ENCODE data around the gene TBL3. TPM values are rescaled to one million over a fixed set of nuclear protein-coding genes. Genes with fewer than 3 reads are reported as not detected.
A peak's percentile ranks its signal among the peaks of the same experiment; 100 is the strongest.
"Not testable (repeated sequence)": the region's sequence is repeated elsewhere in the genome, so short reads cannot be mapped to it uniquely, and the experiment has no call there.

Gene TBL3
- total RNA-seq, 4 donors from 2014 or later: 49.2 to 73.5 (median 57.2) TPM

GRCh38 chr16:1959269-1960039, 12.4 kb upstream of the TBL3 start, which contains the start of gene NDUFB10:
Gene NDUFB10, plus strand, starts transcription at chr16:1959538. Its CDS starts 87 bp downstream, at chr16:1959625.
- Histone ChIP-seq H3K4me1 (peaks cover 41% of the 10 kb centered on the region), H3K4me3 (peak within 1 kb of the TSS; percentile 70), H3K36me3 (peaks cover 23% of the 10 kb centered on the region), H3K9me3 (no peaks in the 10 kb centered on the region), H3K27me3 (no peaks in the 10 kb centered on the region), H3K27ac (peak within 1 kb of the TSS; percentile 79)
- WGBS: under 1% methylated on average over 45 of the region's 79 CpGs
- TF ChIP-seq POLR2A (IDR thresholded peaks at IDR 0.05) (peak in 1 of 2 donors; percentile 58), EP300 (IDR thresholded peaks at IDR 0.05) (no peak), POLR2AphosphoS5 (IDR thresholded peaks at IDR 0.05) (peak in 1 of 3 donors; percentile 48), CTCF (IDR thresholded peaks at IDR 0.05) (peak in 1 of 2 donors; percentile 65)
- peak; percentile 92 to 95 for DNase-seq (ENCODE audit: low spot score in 2 of 2)

- 43% methylated on average over 17 of the region's 20 CpGs for WGBS
- Histone ChIP-seq H3K27me3 (no peaks in the 10 kb centered on the region), H3K4me1 (peaks cover 50% of the 10 kb centered on the region), H3K27ac (no peak overlapping the region), H3K36me3 (peaks cover 23% of the 10 kb centered on the region), H3K4me3 (peak overlapping the region; percentile 70), H3K9me3 (no peaks in the 10 kb centered on the region)
- TF ChIP-seq POLR2AphosphoS5 (IDR thresholded peaks at IDR 0.05) (no peak), EP300 (IDR thresholded peaks at IDR 0.05) (no peak), POLR2A (IDR thresholded peaks at IDR 0.05) (no peak), CTCF (IDR thresholded peaks at IDR 0.05) (no peak)
- no peak for DNase-seq (ENCODE audit: low spot score in 2 of 2)
These were observed 10.9 kb upstream of the TBL3 start for GRCh38 chr16:1960665-1961630.

- Histone ChIP-seq H3K36me3 (peaks cover 23% of the 10 kb centered on the region), H3K4me1 (peaks cover 53% of the 10 kb centered on the region), H3K27me3 (no peaks in the 10 kb centered on the region), H3K9me3 (no peaks in the 10 kb centered on the region), H3K4me3 (no peak overlapping the region), H3K27ac (no peak overlapping the region)
- TF ChIP-seq POLR2AphosphoS5 (IDR thresholded peaks at IDR 0.05) (no peak), CTCF (IDR thresholded peaks at IDR 0.05) (no peak), POLR2A (IDR thresholded peaks at IDR 0.05) (no peak), EP300 (IDR thresholded peaks at IDR 0.05) (no peak)
- 63% methylated on average over 5 of the region's 6 CpGs for WGBS
- no peak for DNase-seq (ENCODE audit: low spot score in 2 of 2)
These were observed 10.2 kb upstream of the TBL3 start for GRCh38 chr16:1961651-1962067.

- Histone ChIP-seq H3K4me1 (peaks cover 53% of the 10 kb centered on the region), H3K36me3 (peaks cover 23% of the 10 kb centered on the region), H3K4me3 (peak overlapping the region; percentile 7)
- not testable (repeated sequence) for DNase-seq (ENCODE audit: low spot score in 2 of 2); H3K9me3 ChIP-seq; H3K27me3 ChIP-seq; H3K27ac ChIP-seq
- 90% methylated on average over 28 of the region's 37 CpGs for WGBS
These were observed 9.4 kb upstream of the TBL3 start for GRCh38 chr16:1962161-1963153.

All from suprapubic skin (tissue), 4 donors.